ENCODE results near the gene ZNF860. TPM values are rescaled to one million over a fixed set of nuclear protein-coding genes. Genes with fewer than 3 reads are reported as not detected.

Gene ZNF860
- 1 to 10 TPM in 2 of 9 donors, under 1 TPM in 7; 0.18 to 1.1 (median 0.45) TPM for total RNA-seq
- polyA plus RNA-seq = under 1 TPM; 0.10 to 0.71 (median 0.16) TPM
- long read RNA-seq, donor 1 = 0 reads
- long read RNA-seq, donor 2 = 0 reads
- long read RNA-seq, donor 3 = 0 reads
- long read RNA-seq, donor 4 = 0 reads
- long read RNA-seq, donor 5 = 0 reads
- long read RNA-seq, donor 6 = 0 reads
- long read RNA-seq, donor 7 = 0 reads
- long read RNA-seq, donor 8 = 0 reads
- long read RNA-seq, donor 9 = 0 reads
- long read RNA-seq, donor 10 = 0 reads

DNA sequence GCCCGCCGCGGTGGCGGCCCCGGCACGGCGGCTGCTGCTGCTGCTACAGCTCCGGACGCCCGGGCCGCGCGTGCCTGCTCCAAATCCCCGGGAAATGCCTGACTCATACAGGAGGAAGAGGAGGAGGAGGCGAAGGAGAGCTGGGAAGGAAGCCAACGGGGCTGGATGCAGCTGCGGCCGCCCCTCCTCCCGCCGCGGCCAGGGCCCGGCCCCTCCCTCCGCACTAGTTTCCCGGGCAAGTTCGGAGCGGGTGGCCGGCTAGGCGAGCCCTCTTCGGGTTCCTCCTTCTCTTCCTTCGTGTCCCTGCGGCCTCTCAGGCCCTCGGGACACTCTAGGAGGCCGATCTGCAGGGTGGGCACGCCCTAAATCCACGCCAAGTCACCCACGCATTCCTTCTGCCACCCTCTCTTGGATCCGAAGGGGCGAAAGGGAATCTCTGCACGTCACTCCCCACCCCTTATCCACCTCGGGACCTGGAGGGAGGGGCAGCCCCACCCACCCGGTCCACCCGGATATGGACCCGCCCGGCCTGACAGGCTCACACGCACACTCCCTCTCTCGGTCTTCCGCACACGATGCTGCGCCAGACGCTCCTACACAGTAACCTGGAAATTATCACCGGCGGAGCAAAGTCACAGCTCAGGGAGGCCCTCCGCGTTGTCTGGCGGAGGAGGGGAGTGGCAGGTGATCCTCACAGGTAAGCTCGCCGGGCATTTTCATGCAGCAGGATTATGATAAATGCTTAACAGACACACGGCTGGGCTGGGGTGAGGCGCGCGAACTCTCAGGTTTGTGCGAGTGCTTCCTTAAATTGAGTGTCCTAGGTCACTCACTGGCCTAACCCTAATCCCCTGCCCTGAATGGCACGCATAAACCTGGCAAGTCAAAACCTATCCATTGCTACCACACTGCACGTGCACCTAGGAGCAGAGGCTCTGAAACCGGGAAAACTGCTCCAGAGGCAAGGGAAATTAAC lies at the start of gene ZNF860, which contains the start of gene OSBPL10:
ZNF860 (plus strand) TSS at position 545 of the 976 bp plus-strand sequence. CDS start 7,330 bp downstream, outside the sequence.
OSBPL10 (minus strand) TSS at position 57 of the 976 bp plus-strand sequence. CDS start 83 bp downstream, outside the sequence.
- H3K4me1 ChIP-seq (replicated peaks in 1 of 2) = peaks cover 0 to 13% of the 10 kb centered on the region in 2 donors
- DNase-seq = peak; percentile 90 to 97 (median 95)
- peak; percentile 19 to 90 for TF ChIP-seq POLR2A (IDR thresholded peaks at IDR 0.05)
- TF ChIP-seq, protein P1, sequence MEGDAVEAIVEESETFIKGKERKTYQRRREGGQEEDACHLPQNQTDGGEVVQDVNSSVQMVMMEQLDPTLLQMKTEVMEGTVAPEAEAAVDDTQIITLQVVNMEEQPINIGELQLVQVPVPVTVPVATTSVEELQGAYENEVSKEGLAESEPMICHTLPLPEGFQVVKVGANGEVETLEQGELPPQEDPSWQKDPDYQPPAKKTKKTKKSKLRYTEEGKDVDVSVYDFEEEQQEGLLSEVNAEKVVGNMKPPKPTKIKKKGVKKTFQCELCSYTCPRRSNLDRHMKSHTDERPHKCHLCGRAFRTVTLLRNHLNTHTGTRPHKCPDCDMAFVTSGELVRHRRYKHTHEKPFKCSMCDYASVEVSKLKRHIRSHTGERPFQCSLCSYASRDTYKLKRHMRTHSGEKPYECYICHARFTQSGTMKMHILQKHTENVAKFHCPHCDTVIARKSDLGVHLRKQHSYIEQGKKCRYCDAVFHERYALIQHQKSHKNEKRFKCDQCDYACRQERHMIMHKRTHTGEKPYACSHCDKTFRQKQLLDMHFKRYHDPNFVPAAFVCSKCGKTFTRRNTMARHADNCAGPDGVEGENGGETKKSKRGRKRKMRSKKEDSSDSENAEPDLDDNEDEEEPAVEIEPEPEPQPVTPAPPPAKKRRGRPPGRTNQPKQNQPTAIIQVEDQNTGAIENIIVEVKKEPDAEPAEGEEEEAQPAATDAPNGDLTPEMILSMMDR (IDR thresholded peaks at IDR 0.05) = no peak
- intact Hi-C loops (cut with DNase I) = no loop called here
- peak within 1 kb of the TSS; percentile 47 to 98 (median 82) for H3K27ac ChIP-seq
- WGBS, 4 donors = 5 to 13% (median 7%) methylated on average over 32 to 65 of the region's 65 CpGs
- H3K9me3 ChIP-seq (replicated peaks in 1 of 3) = no peaks in the 10 kb centered on the region
- H3K27me3 ChIP-seq = no peaks in the 10 kb centered on the region
- peak within 1 kb of the TSS in 2 of 4 donors; percentile 36 to 95 for H3K4me3 ChIP-seq
- no peaks in the 10 kb centered on the region for H3K36me3 ChIP-seq (replicated peaks in 1 of 2)

DNA sequence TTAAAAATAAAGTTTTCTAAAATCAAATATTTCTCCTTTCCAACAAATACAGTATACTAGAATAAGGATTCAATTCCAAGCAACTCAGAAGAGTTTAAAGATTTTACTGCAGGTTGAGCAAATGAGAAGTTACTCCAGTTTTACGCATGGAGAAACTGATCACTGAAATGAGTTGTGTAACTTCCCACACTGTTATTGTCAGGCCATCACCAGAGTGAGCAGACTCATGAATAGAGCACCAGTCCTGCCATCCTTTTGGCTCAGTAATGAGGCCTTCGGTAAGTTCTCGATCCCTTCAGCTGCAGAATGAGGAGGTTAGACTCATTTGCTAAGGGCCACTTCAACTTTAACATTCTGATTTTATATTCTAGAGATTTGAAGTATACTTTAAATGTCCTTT lies 48.6 kb upstream of the ZNF860 start:
- Histone ChIP-seq H3K27me3 (no peaks in the 10 kb centered on the region), H3K27ac (no peak overlapping the region), H3K4me3 (no peak overlapping the region), H3K36me3 (replicated peaks in 1 of 2) (no peaks in the 10 kb centered on the region), H3K4me1 (replicated peaks in 1 of 2) (peaks cover 4 to 15% of the 10 kb centered on the region in 2 donors), H3K9me3 (replicated peaks in 1 of 3) (no peaks in the 10 kb centered on the region)
- intact Hi-C loops (cut with DNase I) = no loop called here
- TF ChIP-seq, protein P1 (IDR thresholded peaks at IDR 0.05) = no peak
- no peak for TF ChIP-seq POLR2A (IDR thresholded peaks at IDR 0.05)
- 94 to 96% (median 95%) methylated on average over 3 of the region's 3 CpGs for WGBS, 4 donors
- no peak for DNase-seq

DNA sequence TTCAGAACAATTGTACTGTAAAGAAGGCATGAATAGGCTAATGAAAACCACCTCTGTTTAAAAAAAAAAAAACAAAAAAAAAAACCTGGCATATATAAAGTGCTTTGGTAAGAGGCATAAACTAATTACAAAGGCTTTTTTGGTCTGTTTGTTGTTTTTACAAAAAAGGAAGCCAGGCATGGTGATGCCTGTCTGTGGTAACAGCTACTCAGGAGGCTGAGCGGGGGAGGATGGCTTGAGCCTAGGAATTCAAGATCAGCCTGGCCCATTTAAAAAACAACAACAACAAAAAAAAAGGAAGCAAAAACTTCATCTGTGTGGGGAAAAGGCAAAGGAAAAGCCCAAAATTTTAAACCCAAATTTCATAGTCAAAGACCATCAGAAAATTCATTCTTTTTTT lies 47.5 kb upstream of the ZNF860 start:
- Histone ChIP-seq H3K27ac (no peak overlapping the region), H3K9me3 (replicated peaks in 1 of 3) (no peaks in the 10 kb centered on the region), H3K4me3 (no peak overlapping the region), H3K27me3 (no peaks in the 10 kb centered on the region), H3K4me1 (replicated peaks in 1 of 2) (peaks cover 4 to 15% of the 10 kb centered on the region in 2 donors), H3K36me3 (replicated peaks in 1 of 2) (no peaks in the 10 kb centered on the region)
- no peak for DNase-seq
- TF ChIP-seq POLR2A (IDR thresholded peaks at IDR 0.05) = no peak
- TF ChIP-seq, protein P1 (IDR thresholded peaks at IDR 0.05) = no peak
- 84 to 97% (median 92%) methylated on average over 1 of the region's 1 CpG for WGBS, 4 donors
- intact Hi-C loops (cut with DNase I) = no loop called here

DNA sequence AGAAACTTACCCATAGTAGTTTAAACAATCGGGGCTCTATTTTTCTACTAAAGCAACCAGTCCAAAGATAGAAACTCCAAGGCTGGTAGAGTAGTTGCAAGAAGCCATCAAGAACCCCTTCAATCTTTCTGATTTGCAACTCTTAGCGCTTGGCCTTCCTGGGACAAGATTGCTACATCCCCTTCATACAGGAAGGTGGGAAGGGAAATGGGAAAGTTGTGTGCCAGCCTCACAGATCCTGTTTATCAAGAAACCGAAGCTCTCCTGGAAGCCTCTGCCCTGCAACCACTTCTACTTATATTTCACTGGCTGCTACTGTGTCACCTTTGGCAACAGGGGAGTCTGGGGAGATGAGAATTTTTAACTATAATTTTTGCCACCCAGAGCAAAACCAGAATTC lies 46.7 kb upstream of the ZNF860 start:
- Histone ChIP-seq H3K9me3 (replicated peaks in 1 of 3) (no peaks in the 10 kb centered on the region), H3K27ac (no peak overlapping the region), H3K4me3 (no peak overlapping the region), H3K27me3 (no peaks in the 10 kb centered on the region), H3K36me3 (replicated peaks in 1 of 2) (no peaks in the 10 kb centered on the region), H3K4me1 (replicated peaks in 1 of 2) (peaks cover 4 to 15% of the 10 kb centered on the region in 2 donors)
- DNase-seq = no peak
- TF ChIP-seq, protein P1 (IDR thresholded peaks at IDR 0.05) = no peak
- TF ChIP-seq POLR2A (IDR thresholded peaks at IDR 0.05) = no peak
- intact Hi-C loops (cut with DNase I) = no loop called here
- WGBS, 4 donors = 69 to 76% (median 72%) methylated on average over 3 of the region's 3 CpGs

All from adrenal gland (tissue), 19 donors.